Measurements from ENCODE around the gene CDC42BPG. TPM values are rescaled to one million over a fixed set of nuclear protein-coding genes. Genes with fewer than 3 reads are reported as not detected.

Gene CDC42BPG
- total RNA-seq, 2 donors from 2014 or later: 13.5 to 18.9 TPM

DNA sequence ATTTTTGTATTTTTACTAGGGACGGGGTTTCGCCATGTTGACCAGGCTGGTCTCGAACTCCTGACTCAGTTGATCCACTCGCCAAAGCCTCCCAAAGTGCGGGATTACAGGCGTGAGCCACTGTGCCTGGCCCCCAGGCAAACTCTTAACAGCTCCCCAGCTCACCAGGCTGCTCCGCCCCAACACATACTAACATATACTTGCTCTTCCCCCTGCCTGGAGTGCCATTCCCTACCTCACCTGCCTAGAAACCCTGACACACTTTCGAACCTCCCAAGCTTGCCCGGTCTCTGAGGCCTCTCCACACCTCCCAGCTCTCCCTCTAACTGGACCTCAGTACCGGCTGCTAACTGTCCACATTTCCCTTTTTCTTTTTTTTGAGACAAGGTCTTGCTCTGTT is 49.9 kb downstream of the CDC42BPG start:
- no peaks in the 10 kb centered on the region for H3K9me3 ChIP-seq
- H3K27ac ChIP-seq: no peak overlapping the region
- no peak for TF ChIP-seq POLR2A (IDR thresholded peaks at IDR 0.05)
- TF ChIP-seq, protein P1, sequence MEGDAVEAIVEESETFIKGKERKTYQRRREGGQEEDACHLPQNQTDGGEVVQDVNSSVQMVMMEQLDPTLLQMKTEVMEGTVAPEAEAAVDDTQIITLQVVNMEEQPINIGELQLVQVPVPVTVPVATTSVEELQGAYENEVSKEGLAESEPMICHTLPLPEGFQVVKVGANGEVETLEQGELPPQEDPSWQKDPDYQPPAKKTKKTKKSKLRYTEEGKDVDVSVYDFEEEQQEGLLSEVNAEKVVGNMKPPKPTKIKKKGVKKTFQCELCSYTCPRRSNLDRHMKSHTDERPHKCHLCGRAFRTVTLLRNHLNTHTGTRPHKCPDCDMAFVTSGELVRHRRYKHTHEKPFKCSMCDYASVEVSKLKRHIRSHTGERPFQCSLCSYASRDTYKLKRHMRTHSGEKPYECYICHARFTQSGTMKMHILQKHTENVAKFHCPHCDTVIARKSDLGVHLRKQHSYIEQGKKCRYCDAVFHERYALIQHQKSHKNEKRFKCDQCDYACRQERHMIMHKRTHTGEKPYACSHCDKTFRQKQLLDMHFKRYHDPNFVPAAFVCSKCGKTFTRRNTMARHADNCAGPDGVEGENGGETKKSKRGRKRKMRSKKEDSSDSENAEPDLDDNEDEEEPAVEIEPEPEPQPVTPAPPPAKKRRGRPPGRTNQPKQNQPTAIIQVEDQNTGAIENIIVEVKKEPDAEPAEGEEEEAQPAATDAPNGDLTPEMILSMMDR (IDR thresholded peaks at IDR 0.05): no peak
- H3K36me3 ChIP-seq (replicated peaks in 1 of 2; ENCODE audit: insufficient read depth in 1 of 2, low read depth in 2 of 2): no peaks in the 10 kb centered on the region
- WGBS, 2 donors: 96% methylated on average over 10 of the region's 10 CpGs
- no peak for DNase-seq
- no peak for ATAC-seq
- intact Hi-C loops (cut with DNase I): no loop called here
- H3K4me1 ChIP-seq: no peaks in the 10 kb centered on the region
- no peak overlapping the region for H3K4me3 ChIP-seq
- no peaks in the 10 kb centered on the region for H3K27me3 ChIP-seq

DNA sequence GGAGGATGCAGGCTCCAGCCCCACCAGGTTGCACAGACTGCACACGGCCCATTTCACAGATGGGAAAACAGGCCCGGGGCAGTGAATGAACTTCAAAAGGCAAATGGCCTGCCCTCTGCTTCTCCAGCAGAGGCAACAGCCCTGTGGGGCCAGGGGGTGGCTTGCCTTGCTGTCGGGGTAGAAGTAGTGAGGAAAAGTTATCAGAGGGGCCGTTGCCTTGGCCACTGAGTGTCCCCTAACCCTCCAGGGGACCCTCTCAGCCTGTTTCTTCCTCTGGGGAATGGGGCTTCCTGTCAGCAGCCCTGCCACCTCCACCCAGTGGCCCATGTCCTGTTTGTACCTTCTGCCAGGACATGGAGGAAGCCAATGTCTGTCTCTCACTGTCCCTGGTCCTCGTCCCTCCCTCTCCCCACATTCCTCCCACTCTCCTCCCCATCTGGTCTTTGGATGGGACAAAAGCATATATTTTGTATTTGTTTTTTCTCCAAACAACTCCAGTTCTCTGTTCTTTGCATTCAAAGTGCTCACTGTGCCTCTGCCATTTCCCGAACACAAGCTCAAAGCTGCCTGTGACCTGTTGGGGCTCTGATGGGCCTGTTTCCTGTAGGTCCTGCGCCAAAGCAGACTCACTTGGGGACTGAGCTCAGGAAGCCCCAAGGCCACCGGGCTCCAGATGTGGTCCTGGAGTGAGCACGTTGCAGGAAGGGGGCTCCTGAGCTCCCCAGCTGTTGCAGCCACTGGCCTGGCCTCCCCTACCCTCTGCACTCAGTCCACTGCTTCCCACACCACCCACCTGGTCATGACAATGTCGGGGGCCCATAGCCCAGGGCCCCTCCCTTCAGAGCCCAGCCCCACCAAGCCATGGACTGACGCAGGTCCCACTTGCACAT is 50.9 kb downstream of the CDC42BPG start:
- DNase-seq: no peak
- Histone ChIP-seq H3K9me3 (no peaks in the 10 kb centered on the region), H3K36me3 (replicated peaks in 1 of 2; ENCODE audit: insufficient read depth in 1 of 2, low read depth in 2 of 2) (no peaks in the 10 kb centered on the region), H3K27ac (no peak overlapping the region), H3K27me3 (no peaks in the 10 kb centered on the region), H3K4me3 (no peak overlapping the region), H3K4me1 (no peaks in the 10 kb centered on the region)
- ATAC-seq: no peak
- 64 to 78% methylated on average over 11 of the region's 11 CpGs for WGBS, 2 donors
- TF ChIP-seq, protein P1 (IDR thresholded peaks at IDR 0.05): no peak
- TF ChIP-seq POLR2A (IDR thresholded peaks at IDR 0.05): no peak
- intact Hi-C loops (cut with DNase I): no loop called here

DNA sequence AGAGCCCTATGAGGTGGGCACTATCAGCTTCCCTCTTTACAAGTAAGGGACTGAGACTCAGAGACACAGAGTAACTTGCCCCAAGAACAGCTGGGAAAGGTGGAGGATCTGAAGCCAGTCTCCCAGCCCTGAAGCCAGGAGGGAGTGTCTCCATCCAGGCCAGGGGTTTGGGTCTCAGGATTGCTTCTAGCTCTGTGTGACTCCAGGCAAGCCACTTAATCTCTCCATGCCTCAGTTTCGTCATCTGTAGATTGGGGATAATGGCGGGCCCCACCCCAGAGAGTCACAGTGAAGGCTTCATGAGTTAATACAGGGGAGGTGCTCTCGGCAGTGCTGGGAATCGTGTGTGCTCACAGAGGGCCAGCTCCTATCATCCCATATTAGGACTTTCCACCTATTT is 52.0 kb downstream of the CDC42BPG start:
- no peaks in the 10 kb centered on the region for H3K27me3 ChIP-seq
- no peak overlapping the region for H3K4me3 ChIP-seq
- intact Hi-C loops (cut with DNase I): no loop called here
- no peak for ATAC-seq
- WGBS, 2 donors: 89% methylated on average over 4 of the region's 4 CpGs; no CpG with 5 or more reads in 1 of the 2 donors
- H3K4me1 ChIP-seq: peaks cover 5% of the 10 kb centered on the region
- no peaks in the 10 kb centered on the region for H3K36me3 ChIP-seq (replicated peaks in 1 of 2; ENCODE audit: insufficient read depth in 1 of 2, low read depth in 2 of 2)
- H3K9me3 ChIP-seq: no peaks in the 10 kb centered on the region
- H3K27ac ChIP-seq: no peak overlapping the region
- no peak for DNase-seq
- TF ChIP-seq, protein P1 (IDR thresholded peaks at IDR 0.05): no peak
- no peak for TF ChIP-seq POLR2A (IDR thresholded peaks at IDR 0.05)

DNA sequence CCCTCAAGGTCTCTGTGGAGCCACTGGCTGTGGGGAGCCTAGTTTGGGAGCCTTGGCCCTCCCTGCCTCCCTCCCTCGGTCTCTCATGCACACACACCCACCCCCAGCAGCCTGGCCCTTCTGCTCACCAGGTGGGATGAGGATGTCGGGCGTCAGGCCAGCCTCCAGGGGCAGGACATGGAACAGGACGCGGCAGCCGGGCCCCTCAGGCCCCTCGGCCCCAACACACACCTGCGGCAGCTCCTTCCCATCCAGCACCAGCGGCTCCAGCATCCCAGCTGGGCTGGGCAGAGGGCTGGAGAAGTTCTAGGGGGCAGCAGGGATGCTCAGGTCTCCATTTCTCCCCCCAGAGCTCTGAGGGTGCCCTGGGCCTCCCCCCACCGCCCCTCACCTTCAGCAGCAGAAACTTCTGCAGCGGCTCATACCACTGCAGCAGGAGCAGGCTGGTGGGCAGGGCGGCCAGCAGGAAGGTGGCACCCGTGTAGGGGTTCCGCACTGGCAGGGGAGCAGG is 52.6 kb downstream of the CDC42BPG start:
- no peak overlapping the region for H3K27ac ChIP-seq
- WGBS, 2 donors: 92% methylated on average over 4 to 11 of the region's 14 CpGs
- H3K27me3 ChIP-seq: no peaks in the 10 kb centered on the region
- TF ChIP-seq, protein P1 (IDR thresholded peaks at IDR 0.05): no peak
- TF ChIP-seq POLR2A (IDR thresholded peaks at IDR 0.05): no peak
- intact Hi-C loops (cut with DNase I): no loop called here
- no peak for DNase-seq
- H3K36me3 ChIP-seq (replicated peaks in 1 of 2; ENCODE audit: insufficient read depth in 1 of 2, low read depth in 2 of 2): no peaks in the 10 kb centered on the region
- H3K9me3 ChIP-seq: no peaks in the 10 kb centered on the region
- no peak overlapping the region for H3K4me3 ChIP-seq
- H3K4me1 ChIP-seq: peaks cover 5% of the 10 kb centered on the region
- ATAC-seq: no peak

Data from body of pancreas (tissue), 4 donors.